ENCODE results near the gene CFAP410.
"Not testable (repeated sequence)": the region's sequence is repeated elsewhere in the genome, so short reads cannot be mapped to it uniquely, and the experiment has no call there.

The CFAP410 gene

DNA sequence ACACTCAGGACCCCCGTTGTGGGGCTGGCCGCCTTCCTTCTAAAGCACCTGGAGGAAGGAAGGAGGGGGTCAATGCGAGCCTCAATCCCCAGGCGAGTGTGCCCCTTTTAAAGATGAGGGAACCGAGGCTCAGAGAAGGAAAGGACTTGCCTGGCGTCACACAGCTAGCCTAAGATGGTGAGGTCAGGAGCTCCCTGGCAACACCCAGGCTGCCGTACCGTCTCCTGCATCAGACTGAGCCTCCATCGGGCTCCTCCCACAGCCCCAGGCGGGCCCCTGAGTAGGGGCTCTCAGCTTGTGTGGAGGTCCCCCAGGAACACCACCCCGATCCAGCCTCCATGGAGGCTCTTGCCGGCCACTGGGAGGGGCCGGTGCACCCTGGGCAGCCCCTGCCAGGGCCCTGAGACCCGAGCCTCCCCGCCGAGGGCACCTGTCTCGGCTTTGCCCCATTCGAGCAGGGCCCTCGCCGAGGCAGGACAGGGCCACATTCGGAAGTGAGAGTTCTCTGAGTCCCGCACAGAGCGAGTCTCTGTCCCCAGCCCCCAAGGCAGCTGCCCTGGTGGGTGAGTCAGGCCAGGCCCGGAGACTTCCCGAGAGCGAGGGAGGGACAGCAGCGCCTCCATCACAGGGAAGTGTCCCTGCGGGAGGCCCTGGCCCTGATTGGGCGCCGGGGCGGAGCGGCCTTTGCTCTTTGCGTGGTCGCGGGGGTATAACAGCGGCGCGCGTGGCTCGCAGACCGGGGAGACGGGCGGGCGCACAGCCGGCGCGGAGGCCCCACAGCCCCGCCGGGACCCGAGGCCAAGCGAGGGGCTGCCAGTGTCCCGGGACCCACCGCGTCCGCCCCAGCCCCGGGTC lies 53.8 kb downstream of the CFAP410 start, which contains the start of gene AIRE:
TSS of gene AIRE (plus strand) at position 739 of the 855 bp plus-strand sequence. CDS start 131 bp downstream, outside the sequence.
- no peak within 1 kb of the TSS for H3K4me3 ChIP-seq (replicated peaks; ENCODE audit: low read depth, low read length)
- DNase-seq (ENCODE audit: low read depth): no peak
- TF ChIP-seq, protein P1, sequence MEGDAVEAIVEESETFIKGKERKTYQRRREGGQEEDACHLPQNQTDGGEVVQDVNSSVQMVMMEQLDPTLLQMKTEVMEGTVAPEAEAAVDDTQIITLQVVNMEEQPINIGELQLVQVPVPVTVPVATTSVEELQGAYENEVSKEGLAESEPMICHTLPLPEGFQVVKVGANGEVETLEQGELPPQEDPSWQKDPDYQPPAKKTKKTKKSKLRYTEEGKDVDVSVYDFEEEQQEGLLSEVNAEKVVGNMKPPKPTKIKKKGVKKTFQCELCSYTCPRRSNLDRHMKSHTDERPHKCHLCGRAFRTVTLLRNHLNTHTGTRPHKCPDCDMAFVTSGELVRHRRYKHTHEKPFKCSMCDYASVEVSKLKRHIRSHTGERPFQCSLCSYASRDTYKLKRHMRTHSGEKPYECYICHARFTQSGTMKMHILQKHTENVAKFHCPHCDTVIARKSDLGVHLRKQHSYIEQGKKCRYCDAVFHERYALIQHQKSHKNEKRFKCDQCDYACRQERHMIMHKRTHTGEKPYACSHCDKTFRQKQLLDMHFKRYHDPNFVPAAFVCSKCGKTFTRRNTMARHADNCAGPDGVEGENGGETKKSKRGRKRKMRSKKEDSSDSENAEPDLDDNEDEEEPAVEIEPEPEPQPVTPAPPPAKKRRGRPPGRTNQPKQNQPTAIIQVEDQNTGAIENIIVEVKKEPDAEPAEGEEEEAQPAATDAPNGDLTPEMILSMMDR (IDR thresholded peaks at IDR 0.05; ENCODE audit: low read length, missing control alignments): no peak

DNA sequence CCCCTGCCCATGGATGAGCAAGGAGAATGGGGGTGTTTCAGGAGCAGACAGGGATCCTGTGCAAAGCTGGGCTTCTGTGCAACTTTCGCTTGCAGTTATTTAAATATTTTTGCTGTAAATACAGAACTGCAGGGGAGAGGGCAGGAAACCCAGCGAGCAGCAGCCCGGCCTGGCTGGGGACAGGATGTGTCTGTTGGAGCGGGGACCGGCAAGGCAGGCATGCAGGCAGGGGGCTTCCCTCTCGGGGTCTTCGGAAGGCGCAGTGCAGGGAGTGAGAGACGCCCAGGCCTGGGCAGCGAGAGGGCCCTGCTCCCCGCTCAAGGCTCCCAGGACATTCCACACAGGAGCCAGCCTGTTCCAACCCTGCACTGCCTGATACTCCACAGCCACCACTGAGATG lies 55.2 kb downstream of the CFAP410 start:
- no peak for DNase-seq (ENCODE audit: low read depth)
- TF ChIP-seq, protein P1 (IDR thresholded peaks at IDR 0.05; ENCODE audit: low read length, missing control alignments): no peak
- no peak overlapping the region for H3K4me3 ChIP-seq (replicated peaks; ENCODE audit: low read depth, low read length)

DNA sequence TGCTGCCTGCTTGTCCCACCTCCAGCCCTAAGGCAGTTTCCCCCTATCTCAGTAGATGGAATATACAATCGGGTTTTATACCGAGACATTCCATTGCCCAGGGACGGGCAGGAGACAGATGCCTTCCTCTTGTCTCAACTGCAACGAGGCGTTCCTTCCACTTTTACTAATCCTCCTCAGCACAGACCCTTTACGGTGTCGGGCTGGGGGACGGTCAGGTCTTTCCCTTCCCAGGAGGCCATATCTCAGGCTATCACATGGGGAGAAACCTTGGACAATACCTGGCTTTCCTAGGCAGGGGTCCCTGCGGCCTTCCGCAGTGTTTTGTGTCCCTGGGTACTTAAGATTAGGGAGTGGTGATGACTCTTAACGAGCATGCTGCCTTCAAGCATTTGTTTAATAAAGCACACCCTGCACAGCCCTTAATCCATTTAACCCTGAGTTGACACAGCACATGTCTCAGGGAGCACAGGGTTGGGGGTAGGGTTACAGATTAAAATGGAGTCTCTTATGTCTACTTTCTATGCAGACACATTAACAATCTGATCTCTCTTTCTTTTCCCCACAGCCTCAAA lies 55.9 kb downstream of the CFAP410 start:
- not testable (repeated sequence) for DNase-seq (ENCODE audit: low read depth); H3K4me3 ChIP-seq (replicated peaks; ENCODE audit: low read depth, low read length)

DNA sequence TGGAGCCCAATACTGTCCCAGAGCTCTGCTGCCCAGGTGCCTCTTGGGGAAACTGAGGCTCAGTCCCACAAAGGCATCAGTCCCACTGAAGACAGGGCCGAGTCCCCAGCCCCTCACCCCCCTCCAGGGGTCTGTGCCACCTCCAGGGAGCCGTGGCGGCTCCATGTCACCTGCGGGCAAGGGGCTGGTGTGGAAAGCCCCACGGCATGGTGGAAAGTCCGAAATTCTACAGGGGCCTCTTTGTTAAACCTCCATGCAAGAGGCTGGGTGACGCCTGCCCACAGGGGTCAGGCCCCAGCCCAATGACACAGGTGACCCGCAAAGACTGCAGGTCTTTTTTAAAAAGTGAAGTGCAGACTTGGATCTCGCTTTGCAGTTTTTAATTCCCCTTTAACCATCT lies 56.8 kb downstream of the CFAP410 start:
- TF ChIP-seq, protein P1 (IDR thresholded peaks at IDR 0.05; ENCODE audit: low read length, missing control alignments): no peak
- H3K4me3 ChIP-seq (replicated peaks; ENCODE audit: low read depth, low read length): no peak overlapping the region
- DNase-seq (ENCODE audit: low read depth): no peak

DNA sequence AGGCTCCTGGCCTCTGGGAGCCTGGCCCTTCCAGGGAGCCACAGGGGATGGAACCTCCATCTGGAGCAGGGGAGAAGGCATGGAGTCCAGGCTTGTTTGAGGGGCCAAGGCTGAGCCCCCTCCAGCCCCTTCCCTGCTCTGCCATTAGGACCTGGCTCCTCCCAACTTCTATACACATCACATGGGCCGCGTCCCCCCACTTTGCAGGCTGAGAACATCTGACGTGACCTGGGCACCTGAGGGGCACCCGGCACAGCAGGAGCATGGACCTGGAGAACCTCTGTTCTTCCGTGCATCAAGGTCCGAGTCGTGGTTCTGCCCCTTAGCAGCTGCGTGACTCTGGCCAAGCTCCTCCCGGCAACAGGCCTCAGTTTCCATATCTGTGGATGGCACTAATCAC lies 57.4 kb downstream of the CFAP410 start:
- H3K4me3 ChIP-seq (replicated peaks; ENCODE audit: low read depth, low read length): no peak overlapping the region
- TF ChIP-seq, protein P1 (IDR thresholded peaks at IDR 0.05; ENCODE audit: low read length, missing control alignments): no peak
- DNase-seq (ENCODE audit: low read depth): no peak

DNA sequence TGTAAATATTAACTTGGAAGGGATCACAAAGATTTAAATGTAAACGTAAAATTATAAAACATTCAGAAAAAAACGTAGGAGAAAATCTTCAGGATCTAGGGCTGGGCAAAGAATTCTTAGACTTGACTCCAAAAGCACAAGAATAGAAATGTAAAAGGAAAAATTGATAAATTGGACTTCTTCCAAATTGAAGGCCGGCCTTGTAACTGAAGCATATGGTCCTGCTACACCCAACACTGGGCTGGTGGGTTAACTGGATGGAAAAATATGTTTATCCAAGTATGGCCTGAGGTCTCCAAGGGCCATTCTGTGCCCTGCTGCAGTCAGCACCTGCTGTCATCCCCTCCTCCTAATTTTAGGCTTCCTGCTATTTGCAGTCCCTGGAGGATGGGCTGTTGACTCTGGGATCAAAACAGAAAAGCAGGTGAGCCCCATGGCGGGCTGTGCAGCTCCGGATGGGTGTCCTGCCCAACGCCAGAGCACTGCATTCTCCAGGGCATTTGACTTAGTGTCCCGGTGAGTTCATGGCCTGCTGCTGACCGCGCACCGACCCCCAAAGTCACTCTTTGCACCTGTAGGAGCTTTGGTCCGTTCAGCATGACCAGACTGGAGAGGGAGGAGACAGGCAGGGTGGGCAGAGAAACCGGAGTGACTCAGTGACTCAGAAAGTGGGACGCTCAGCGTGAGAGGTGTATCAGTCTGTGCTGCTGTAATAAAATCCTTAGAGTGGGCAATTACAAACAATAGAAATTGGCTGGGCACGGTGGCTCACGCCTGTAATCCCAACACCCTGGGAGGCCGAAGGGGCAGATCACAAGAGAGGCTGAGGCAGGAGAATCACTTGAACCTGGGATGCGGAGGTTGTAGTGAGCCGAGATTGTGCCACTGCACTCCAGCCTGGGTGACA lies 59.6 kb downstream of the CFAP410 start:
- H3K4me3 ChIP-seq (replicated peaks; ENCODE audit: low read depth, low read length): no peak overlapping the region
- TF ChIP-seq, protein P1 (IDR thresholded peaks at IDR 0.05; ENCODE audit: low read length, missing control alignments): no peak
- DNase-seq (ENCODE audit: low read depth): no peak

Data from fibroblast of pulmonary artery (primary cell).